Activated T-cell treated with anti-CD3 and anti-CD28 coated beads for 1 hour (primary cell): Measurements from ENCODE around the gene SETSIP.
A peak's percentile ranks its signal among the peaks of the same experiment; 100 is the strongest.
"Not testable (repeated sequence)": the region's sequence is repeated elsewhere in the genome, so short reads cannot be mapped to it uniquely, and the experiment has no call there.

Experiments used
- DNase-seq: peaks from one replicate; pipeline ENCODE4 v3.0.0-alpha.2; 2020; ENCODE audit warnings: low read depth

Gene SETSIP, protein sequence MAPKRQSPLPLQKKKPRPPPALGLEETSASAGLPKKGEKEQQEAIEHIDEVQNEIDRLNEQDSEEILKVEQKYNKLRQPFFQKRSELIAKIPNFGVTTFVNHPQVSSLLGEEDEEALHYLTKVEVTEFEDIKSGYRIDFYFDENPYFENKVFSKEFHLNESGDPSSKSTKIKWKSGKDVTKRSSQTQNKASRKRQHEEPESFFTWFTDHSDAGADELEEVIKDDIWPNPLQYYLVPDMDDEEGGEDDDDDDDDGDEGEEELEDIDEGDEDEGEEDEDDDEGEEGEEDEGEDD

DNA sequence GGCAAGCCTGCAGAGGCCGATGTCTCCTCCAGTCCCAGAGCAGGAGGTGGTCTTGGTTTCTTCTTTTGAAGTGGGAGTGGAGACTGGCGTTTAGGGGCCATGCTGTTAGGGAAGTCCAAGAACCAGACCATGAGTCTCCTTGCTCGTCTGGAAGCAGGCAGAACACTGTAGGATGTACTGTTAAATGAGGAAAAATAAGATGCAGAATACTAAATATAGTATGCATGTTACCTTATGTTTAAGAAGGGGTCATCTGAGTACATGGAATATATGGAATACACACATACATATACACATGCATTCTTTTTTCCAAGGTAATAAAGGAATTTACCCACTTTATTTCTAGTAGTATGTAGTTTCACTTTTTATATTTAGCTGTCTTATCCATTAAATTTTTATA, at the start of gene SETSIP:
TSS of gene SETSIP (minus strand) at position 101 of the 400 bp plus-strand sequence. CDS start at position 101, 0 bp downstream.
- no peak for DNase-seq

DNA sequence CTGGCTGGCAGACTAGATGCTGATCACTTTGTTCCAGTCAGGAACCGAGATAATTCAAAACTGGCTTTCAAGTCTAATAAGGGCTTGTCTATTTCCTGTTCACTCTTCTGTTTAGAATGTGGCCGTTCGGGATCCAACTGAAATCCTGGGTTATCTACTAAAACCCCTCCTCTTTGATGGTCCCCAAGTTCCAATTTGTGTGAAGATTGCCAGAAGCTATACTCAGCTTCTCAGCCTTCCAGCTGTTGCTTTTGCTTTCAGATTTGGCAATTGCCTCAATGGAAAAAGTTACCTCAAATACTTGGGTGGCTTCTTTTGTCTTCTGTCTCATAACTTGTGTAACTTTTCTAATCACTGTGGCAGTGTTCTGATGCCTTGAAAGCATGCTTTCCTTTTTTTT, 48.7 kb upstream of the SETSIP start:
- DNase-seq = no peak

DNA sequence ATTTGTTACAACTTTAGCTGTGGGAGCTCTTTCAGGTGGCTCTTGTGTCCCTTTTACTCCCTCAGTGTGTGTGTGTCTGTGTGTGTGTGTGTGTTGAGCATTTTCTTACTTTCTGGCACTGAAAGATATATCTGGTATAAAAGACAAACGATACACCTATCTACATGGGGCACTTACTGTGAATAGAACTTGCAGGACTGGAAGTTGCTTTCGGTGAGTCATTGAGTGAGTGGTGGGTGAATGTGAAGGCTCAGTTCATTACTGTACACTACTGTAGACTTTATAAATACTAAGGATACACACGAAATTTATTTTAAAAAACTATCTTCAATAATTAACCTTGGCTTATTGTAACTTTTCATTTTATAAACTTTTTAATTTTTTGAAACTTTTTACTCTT, 43.6 kb upstream of the SETSIP start:
- no peak for DNase-seq

DNA sequence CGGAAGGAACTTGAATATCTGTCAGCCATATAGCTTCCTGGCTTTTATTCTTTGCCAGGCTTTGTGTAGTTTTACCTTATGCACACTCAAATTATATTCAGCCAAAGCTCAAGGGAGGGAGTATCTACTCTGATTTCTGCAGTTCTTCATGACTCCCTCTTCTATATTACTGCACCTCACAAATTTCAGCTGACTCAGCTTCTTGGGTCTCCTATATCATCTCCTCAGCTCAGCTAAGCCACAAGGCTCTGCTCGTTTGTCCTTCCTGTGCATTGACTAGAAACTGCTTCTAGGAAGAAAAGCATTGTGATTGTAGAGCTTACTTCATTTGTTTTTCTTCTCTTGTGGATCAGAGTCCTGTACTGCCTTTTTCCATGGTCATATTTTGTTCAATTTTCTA, 42.3 kb upstream of the SETSIP start:
- no peak for DNase-seq

DNA sequence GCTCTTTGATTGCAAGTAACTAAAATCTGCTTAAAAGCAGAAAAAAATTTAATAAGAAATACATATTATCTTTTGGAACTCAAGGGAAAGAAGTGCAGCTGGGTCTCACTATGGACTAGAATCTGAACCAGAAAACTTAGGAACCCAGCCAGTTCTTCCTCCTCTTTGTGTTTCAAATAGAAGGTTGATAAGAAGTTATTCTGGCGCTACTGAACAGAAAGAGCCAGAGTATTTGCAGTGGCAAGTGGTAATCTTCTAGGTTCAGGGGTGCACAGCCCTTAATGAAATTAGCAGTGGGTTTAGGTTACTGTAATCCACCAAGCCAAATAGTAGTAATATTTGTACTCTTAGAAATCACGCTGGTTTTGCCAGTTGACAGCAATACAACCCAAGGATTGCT, 33.4 kb upstream of the SETSIP start:
- DNase-seq = no peak

DNA sequence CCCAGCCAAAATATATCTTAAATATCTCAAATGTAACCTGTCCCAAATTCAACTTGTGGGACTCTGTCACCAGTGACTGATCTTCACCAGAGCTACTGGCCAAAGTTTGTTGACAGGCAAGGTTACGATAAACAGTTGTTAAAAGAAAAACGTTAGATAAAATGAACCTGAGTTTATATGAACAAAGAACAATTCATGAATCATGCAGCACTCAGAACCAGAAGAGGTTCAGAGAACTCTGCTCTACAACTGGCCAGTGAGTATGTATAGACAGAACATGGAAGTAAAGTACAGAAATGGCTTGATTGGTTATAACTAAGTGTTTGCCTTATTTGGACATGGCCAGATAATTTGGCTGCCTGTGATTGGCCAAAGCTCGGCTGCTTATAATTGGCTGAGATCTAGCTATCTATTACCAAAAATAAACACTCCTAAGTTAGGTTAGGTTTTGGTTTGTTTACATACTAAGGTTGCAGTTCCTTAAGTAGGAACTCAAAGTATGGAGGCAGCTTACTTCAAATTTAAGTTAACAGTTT, 30.4 kb upstream of the SETSIP start:
- no peak for DNase-seq

DNA sequence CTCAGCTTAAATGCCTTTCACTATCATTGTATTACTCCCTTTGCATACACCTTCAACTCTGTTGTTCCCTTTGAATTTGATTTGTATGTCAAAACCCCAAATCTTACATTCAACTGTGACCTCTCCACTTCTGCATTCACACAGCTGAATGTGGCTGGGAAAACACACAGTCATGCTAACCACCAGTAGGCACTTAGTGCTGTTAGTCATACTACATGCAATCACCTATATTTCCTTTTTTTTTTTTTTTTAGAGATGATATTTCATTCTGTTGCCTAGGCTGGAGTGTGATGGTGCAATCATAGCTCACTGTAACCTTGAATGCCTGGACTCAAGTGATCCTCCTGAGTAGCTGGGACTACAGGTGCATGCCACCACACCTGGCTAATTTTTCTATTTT, 21.1 kb upstream of the SETSIP start:
- DNase-seq = no peak

DNA sequence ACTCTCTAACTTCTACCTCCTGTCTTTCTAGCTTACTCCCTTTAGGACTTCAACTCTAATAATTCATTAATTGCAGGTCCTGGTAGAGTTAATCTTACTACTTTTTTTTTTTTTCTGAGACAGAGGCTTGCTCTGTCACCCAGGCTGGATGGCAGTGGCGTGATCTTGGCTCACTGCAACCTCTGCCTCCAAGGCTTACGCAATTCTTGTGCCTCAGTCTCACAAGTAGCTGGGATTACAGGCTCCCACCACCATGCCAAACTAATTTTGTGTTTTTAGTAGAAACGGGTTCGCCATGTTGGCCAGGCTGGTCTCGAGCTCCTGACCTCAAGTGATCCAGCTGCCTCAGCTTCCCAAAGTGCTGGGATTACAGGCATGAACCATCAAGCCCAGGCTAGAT, 20.7 kb upstream of the SETSIP start:
- DNase-seq = no peak

DNA sequence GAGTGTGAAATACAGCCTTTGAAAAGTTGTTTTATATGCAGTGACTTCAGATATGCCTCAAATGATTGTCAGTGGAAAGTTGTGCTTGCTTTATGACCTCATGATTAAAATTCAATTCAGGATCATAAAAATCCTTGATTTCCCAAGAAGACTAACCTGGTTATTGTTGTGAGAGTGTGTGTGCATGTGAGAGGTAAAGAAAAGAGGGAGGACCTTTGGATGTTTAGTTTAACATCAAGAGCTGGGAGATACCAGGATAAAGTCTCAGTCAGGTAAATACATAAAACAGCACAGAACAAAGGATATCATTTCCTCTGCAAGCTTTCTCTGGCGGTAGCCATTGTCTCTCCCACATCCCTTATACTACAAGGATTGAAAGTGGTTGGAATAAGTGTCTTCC, 19.4 kb upstream of the SETSIP start:
- no peak for DNase-seq

DNA sequence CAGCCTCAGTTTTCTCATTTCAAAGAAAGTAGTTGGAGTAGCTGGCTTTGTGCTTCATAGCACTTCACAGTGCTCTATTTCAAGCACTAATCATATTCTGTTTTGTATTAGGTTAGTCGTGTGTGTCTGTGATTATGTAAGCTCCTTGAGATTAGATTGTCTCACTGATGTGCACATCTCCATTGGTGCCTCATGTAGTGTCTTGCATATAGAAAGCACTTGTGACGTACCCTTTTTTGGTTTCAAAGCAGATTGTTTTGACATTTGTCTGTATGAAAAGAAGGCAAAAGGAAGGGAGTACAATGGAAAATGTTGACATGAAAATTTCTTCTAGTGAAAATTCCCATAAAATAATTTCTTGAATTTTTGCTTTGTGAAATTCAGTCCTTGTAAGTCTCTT, 18.9 kb upstream of the SETSIP start:
- no peak for DNase-seq

DNA sequence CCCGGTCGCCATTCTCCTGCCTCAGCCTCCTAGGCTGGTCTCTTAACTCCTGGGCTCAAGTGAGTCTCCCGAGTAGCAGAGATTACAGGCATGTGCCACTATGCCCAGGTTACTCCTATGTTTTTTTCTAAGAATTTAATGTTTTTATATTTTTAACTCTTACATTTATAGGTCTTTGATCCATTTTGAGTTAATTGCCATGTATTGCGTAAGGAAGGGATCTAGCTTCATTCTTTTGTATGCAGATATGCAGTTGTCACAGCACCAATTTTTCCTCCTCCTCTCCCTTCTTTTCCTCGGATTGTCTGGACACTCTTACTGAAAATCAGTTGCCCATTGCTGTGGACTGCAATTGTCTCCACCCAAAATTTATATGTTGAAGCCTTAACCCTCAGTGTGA, 16.4 kb upstream of the SETSIP start:
- no peak for DNase-seq

DNA sequence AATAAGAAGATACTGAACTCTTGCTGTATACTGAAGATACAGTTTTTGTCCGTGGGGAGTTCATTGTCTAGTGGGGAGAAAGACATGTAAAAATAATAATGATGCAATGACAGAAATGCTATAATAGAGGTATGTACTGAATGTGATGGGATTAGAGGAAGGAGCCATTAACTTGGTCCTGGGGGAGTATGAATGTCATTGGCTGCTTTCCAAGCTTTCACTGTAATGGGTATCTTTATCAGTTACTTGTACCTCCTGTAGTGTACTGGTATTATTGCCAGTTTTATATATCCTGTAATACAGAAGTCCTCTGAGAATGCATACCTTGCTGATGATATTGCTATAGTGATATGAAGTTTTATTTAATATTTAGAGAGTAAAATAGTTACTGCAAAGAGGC, 12.3 kb upstream of the SETSIP start:
- no peak for DNase-seq

DNA sequence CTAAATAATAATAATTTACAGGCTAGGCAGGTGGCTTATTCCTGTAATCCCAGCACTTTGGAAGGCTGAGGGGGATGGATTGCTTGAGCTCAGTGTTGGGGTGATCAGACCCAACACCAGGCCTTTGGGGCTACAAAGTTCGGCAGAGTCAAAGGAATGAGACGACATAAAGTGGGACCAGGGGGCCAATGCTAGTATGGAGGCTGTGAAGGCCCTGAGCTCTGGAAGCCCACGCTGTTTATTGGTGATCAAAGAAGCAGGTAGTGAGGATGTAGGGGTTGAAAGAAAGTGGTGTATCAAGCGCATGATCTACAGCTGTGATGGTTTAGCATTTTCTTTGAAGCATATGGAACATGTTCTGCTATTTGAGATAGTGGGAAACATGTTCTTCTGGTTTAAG, 10.5 kb upstream of the SETSIP start:
- no peak for DNase-seq

DNA sequence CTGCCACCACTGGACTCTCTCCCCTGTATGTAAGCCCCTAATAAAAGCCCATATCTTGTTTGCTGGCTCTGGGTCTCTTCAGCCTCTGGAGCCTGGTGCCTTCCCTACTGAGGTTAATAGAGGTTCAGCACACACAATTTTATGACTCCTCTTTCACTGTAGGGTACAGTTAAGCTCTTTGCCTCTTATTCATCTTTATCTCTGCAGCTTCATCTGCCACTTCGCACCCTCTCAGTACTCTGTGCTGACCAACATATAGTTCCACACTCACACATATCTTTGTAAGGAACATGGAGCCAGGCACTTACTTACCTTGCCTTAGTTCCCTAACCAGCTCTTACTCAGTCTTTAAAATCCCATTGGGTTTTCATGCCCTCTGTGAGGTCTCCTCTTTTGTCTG, 9.4 kb upstream of the SETSIP start:
- no peak for DNase-seq

DNA sequence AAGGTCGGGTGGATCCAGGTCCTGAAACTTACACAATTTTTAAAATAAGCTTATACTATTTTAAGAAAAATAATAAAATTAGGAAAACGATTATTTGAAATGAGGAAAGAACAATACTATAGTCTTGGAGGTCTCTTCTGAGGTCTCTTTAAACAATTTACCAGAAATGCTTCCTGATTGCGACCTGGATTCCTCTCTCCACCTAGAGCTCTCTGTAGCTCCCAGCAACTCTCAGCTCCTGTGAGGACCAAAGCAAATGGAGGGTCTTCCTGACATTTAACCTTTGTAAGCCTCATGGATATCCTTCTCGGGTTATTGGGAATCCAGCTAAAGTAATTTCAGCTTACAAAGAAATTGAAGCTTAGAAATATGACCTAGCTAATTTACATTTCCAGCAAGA, 5.8 kb upstream of the SETSIP start:
- no peak for DNase-seq

DNA sequence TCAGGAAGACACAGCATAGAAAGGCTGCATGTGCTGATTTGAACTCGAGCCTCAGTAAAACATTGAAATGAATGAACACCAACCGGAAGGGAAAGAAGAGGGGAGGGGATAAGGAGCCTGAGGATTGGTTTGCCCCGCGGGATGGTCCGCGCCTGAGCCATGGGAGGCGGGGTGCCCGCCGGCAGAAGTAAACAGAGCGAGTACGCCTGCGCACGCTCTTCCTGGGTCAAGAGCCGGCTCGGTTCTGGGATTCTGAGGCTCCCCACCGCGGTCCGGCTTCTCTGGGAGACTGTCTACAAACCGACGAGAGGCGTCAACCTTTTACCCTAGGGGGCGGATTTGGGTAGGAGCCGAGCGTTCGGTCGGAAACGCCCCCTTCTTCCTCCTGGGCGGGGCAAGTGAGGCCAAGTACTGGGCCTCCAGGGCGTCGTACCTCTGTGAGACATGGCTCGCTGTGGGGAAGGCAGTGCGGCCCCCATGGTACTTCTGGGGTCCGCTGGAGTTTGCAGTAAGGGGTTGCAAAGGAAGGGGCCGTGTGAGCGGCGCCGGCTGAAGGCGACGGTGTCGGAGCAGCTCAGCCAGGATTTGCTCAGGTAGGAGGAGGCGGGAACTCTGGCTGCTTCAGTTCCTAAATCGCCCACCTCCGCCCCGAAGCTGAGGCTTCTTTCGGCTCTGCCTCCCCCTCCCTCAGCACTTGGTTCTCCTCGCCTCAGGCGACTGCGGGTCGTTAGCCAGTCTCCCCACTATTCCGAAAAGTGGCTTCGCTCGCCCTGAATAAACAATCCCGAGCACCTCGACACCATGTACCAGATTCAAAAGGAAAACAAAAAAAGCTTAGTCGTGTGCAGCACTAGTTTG, 5.1 kb upstream of the SETSIP start, which contains the start of gene BTBD8:
TSS of gene BTBD8 (plus strand) at position 218 of the 858 bp plus-strand sequence. CDS start at position 445, 227 bp downstream.
- DNase-seq = peak; percentile 80

DNA sequence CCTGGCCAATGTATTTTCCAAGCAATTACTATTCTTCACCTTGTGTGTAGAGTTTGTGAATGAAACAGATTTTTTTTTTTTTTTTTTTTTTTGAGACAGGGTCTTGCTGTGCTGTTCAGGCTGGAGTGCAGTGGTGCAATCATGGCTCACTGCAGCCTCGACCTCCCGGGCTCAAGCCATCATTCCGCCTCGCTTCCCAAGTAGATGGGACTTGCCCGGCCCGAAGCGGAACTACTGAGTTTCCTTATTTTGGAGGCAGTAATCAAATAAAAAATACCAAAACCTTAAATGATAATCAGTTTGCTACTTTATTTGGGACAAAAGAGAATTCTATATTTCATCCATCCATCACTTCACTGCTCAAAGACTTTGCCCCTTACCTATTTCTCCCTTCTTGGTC, 4.2 kb upstream of the SETSIP start:
- DNase-seq = no peak

DNA sequence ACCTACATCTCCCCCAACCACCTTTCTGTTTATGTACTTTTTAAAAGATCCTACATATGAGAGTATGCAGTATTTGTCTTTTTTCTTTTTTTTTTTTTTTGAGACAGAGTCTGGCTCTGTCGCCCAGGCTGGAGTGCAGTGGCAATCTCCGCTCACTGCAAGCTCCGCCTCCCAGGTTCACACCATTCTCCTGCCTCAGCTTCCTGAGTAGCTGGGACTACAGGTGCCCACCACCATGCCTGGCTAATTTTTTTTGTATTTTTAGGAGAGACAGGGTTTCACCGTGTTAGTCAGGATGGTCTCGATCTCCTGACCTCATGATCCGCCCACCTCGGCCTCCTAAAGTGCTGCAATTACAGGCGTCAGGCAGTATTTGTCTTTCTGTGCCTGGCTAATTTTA, 2.9 kb upstream of the SETSIP start:
- DNase-seq = not testable (repeated sequence)

DNA sequence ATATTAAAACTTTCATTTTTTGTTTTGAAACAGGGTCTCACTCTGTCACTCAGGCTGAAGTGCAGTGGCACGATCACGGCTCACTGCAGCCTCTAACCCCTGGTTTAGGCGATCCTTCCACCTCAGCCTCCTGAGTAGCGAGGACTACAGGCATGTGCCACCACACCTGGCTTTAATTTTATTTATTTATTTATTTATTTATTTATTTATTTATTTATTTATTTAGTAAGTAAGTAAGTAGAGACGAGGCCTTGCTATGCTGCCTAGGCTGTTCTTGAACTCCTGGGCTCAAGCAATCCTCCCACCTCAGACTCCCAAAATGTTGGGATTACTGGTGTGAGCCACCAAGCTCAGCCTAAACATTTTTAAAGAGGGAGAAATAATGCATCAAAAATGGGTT, 1.2 kb upstream of the SETSIP start:
- no peak for DNase-seq

DNA sequence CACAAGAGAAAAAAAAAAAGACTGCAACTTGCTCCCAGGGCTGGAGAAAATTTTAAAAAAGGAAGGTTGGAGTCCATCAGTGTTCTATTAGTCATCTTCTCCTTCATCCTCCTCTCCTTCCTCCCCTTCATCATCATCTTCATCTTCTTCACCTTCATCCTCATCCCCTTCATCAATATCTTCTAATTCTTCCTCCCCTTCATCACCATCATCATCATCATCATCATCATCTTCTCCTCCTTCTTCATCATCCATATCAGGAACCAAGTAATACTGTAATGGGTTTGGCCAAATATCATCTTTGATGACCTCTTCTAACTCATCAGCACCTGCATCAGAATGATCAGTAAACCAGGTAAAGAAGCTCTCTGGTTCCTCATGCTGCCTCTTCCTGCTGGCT, 765 bp downstream of the SETSIP start:
- DNase-seq = not testable (repeated sequence)

DNA sequence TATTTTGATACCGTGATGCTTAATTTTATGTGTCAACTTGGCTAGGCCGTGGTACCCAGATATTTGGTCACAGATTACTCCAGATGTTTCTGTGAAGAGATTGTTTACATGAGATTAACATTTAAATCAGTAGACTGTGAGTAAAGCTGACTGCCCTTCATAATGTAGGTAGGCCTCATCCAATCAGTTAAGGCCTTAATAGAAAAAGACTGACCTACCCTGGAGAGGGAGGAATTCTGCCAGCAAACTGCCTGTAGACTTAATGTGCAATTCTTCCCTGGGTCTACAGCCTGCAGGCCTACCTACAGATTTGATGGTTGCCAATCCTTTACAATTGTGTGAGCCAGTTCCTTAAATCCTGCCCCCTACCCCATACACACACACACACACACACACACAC, 4.3 kb downstream of the SETSIP start:
- DNase-seq = no peak

DNA sequence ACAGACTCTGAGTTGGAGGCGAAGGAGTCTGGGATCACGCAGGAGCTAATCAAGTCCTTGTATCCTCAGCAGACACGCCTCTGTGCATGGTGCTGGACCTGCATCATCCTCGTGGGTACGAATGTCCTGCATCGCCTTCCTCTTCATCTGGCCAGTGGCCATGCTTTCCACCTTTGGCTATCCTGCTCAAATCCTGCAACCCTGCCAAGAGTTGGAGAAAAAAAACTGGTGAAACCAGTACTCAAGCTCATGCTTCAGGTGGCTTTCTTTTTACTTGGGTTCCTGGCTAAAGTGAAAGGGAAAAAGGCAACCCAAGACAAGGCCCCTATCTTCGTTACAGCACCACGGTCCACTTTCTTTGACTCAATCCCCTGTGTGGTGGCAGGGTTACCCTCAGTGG, 8.9 kb downstream of the SETSIP start:
- no peak for DNase-seq

DNA sequence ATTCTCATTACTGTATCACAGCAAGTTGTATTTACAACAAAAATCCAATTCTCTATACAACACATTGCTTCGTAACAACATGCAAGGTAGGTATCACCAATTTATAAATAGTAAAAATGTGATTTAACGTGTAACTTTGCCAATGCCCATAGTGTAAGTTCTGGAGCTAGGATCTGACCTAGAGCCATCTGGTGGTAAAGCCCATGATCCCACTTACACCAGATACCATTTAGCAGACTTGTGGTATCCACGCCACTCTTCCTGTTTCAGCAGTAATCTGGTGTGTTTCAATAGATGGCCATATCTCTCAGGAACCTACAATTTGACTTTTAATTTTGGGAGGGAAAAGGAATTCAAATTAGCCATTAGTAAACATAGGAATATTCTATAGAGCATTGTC, 10.2 kb downstream of the SETSIP start:
- DNase-seq = no peak
